Stomach (tissue), 4 donors: ENCODE measurements around the gene UQCRQ.

Source experiments
- CTCF ChIP-seq, 7 experiments: fragments of 450-650 bp in 4 of 7; fragments of 200-600 bp in 3 of 7; sonication (generic) in 3 of 7; IDR thresholded peaks; one replicate each; pipeline ENCODE4 v1.5.1; 2016 to 2019; ENCODE audit warnings: antibody characterized with exemption in 7 of 7, control low read depth in 2 of 7, mild to moderate bottlenecking in 1 of 7
- POLR2A ChIP-seq, 4 donors: fragments of 450-650 bp; IDR thresholded peaks; one replicate each; pipeline ENCODE4 v1.6.1; 2016; ENCODE audit warnings: antibody characterized with exemption in 4 of 4, control low read depth in 2 of 4, mild to moderate bottlenecking in 1 of 4, moderate library complexity in 1 of 4

DNA sequence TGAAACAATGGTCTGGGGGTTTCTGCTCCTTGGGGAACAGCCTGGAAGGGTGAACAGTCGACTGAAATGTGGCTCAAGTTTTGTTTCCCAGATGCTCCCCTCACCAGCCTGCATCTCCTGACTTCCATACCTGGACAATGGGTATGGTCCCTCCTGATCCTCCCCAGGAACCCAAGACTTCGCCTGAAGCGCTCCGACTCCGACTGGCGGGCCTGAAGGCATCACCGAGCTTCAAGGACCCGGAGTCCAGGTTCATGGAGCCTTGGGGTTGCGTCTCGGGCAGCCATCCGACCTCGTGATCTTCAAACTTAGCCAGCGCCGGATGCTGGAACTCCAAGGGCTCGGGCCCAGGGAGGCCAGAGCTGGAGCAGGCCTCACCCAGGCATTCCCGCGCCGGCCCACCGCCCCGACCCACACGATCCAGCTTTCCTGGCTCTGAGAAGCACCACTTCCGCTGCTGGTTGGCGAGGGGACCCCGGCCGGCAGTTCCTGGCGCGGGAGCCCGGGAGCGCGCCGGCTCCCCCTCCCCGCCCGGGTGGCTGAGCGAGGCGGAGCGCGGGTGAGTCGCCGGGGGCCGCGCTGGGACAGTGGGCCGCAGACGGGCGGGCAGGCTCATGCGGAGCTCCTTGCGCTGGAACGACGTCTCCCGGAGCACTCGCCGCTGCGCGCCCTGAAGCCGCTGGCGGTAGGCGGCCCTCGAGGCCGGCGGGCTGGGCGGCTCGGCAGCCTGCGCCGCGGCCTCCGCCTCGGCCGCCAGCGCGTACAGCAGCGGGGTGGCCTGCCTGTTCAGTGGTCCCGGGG lies 41.2 kb upstream of the UQCRQ start:
- no peak for TF ChIP-seq CTCF (IDR thresholded peaks at IDR 0.05)
- no peak for TF ChIP-seq POLR2A (IDR thresholded peaks at IDR 0.05)
